Measurements from ENCODE around the gene KLHDC3. TPM values are rescaled to one million over a fixed set of nuclear protein-coding genes. Genes with fewer than 3 reads are reported as not detected.

KLHDC3 gene
- total RNA-seq, 4 donors from 2014 or later, result 49.3 to 86.1 (median 63.1) TPM

GRCh38 chr6:42974919-42975505 is 39.0 kb upstream of the KLHDC3 start:
- peaks cover 19% of the 10 kb centered on the region for H3K4me1 ChIP-seq
- 68% methylated on average over 5 of the region's 5 CpGs for WGBS
- TF ChIP-seq POLR2AphosphoS5 (IDR thresholded peaks at IDR 0.05), result no peak
- no peak for TF ChIP-seq EP300 (IDR thresholded peaks at IDR 0.05)
- no peak for TF ChIP-seq POLR2A (IDR thresholded peaks at IDR 0.05)
- no peak for TF ChIP-seq CTCF (IDR thresholded peaks at IDR 0.05)
- H3K36me3 ChIP-seq, result no peaks in the 10 kb centered on the region
- no peak overlapping the region for H3K27ac ChIP-seq
- no peaks in the 10 kb centered on the region for H3K27me3 ChIP-seq
- no peaks in the 10 kb centered on the region for H3K9me3 ChIP-seq
- H3K4me3 ChIP-seq, result no peak overlapping the region
- no peak for DNase-seq (ENCODE audit: low spot score in 2 of 2)

DNA sequence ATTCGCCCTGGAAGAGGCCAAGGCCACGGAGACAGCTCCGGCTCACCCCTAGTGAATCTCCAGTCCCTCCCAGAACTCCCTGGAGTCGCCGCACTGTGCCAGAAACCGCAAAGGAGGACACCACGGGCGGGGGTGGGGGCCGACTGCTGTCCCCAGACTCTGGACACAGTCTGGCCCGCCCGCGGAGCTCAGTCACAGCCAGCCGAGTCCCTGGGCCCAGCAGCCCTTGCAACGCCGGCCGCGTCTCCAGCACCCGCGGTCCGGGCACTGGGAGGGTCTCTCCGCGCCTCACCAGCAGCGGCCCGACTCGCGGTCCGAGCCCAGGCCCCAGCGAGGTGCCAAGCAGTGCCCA is 35.6 kb upstream of the KLHDC3 start:
- no peaks in the 10 kb centered on the region for H3K36me3 ChIP-seq
- H3K27ac ChIP-seq, result peak overlapping the region; percentile 87
- peaks cover 23% of the 10 kb centered on the region for H3K4me1 ChIP-seq
- no peaks in the 10 kb centered on the region for H3K27me3 ChIP-seq
- peak overlapping the region; percentile 72 for H3K4me3 ChIP-seq
- TF ChIP-seq POLR2A (IDR thresholded peaks at IDR 0.05), result no peak
- TF ChIP-seq POLR2AphosphoS5 (IDR thresholded peaks at IDR 0.05), result no peak
- no peak for TF ChIP-seq CTCF (IDR thresholded peaks at IDR 0.05)
- no peak for TF ChIP-seq EP300 (IDR thresholded peaks at IDR 0.05)
- no peaks in the 10 kb centered on the region for H3K9me3 ChIP-seq
- peak in 1 of 2 donors; percentile 73 for DNase-seq (ENCODE audit: low spot score in 2 of 2)
- WGBS, result 0% methylated on average over 4 of the region's 28 CpGs

- TF ChIP-seq CTCF (IDR thresholded peaks at IDR 0.05) (no peak), POLR2AphosphoS5 (IDR thresholded peaks at IDR 0.05) (peak in 2 of 3 donors; percentile 55 to 80), EP300 (IDR thresholded peaks at IDR 0.05) (no peak), POLR2A (IDR thresholded peaks at IDR 0.05) (peak in 1 of 2 donors; percentile 57)
- no peaks in the 10 kb centered on the region for H3K9me3 ChIP-seq
- H3K27me3 ChIP-seq, result no peaks in the 10 kb centered on the region
- H3K4me3 ChIP-seq, result peak within 1 kb of the TSS; percentile 72
- 2% methylated on average over 17 of the region's 59 CpGs for WGBS
- peak; percentile 95 to 97 for DNase-seq (ENCODE audit: low spot score in 2 of 2)
- H3K4me1 ChIP-seq, result peaks cover 29% of the 10 kb centered on the region
- peak within 1 kb of the TSS; percentile 87 for H3K27ac ChIP-seq
- H3K36me3 ChIP-seq, result no peaks in the 10 kb centered on the region
Observed at GRCh38 chr6:42978839-42979522, 35.1 kb upstream of the KLHDC3 start, which contains the start of gene PEX6. Gene PEX6, minus strand, starts transcription at chr6:42979181. Its CDS starts 31 bp downstream, at chr6:42979150.

DNA sequence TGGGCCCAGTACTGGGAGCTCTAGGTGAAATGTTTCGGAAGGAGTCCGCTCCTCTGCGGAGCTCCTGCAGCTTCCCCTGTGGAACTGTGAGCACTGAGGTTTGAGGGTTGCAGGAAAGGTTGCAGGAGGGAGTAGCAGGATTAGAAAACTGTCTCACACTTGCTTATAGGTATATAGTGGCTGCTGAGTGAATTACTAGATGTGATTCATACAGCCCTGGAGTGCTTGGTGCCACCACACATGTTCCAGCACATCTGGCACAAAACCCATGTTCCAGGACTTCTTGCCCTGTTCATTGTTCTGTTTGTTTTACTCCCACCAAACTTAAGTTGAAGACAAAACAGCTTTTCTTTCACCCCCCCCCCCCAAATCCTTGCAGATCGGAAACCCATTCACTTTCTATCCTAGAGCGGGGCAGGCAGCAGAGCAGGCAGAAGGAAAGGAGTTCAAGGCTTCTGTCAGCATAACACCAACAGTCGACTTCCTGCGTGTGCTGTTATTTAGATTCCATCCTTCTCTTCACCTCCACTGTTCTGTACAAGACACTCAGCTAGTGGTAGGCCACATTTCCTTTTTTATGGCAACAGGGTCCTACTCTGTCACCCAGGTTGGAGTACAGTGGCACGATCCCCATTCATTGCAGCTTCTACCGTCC is 34.4 kb upstream of the KLHDC3 start:
- H3K4me1 ChIP-seq, result peaks cover 29% of the 10 kb centered on the region
- WGBS, result 36% methylated on average over 9 of the region's 9 CpGs
- no peak for TF ChIP-seq POLR2AphosphoS5 (IDR thresholded peaks at IDR 0.05)
- TF ChIP-seq POLR2A (IDR thresholded peaks at IDR 0.05), result no peak
- TF ChIP-seq EP300 (IDR thresholded peaks at IDR 0.05), result no peak
- TF ChIP-seq CTCF (IDR thresholded peaks at IDR 0.05), result no peak
- H3K27me3 ChIP-seq, result no peaks in the 10 kb centered on the region
- no peak for DNase-seq (ENCODE audit: low spot score in 2 of 2)
- no peaks in the 10 kb centered on the region for H3K9me3 ChIP-seq
- H3K27ac ChIP-seq, result peak overlapping the region; percentile 87
- peak overlapping the region; percentile 72 for H3K4me3 ChIP-seq
- no peaks in the 10 kb centered on the region for H3K36me3 ChIP-seq

- no peak overlapping the region for H3K27ac ChIP-seq
- H3K9me3 ChIP-seq, result no peaks in the 10 kb centered on the region
- H3K27me3 ChIP-seq, result no peaks in the 10 kb centered on the region
- no peaks in the 10 kb centered on the region for H3K36me3 ChIP-seq
- no peak for DNase-seq (ENCODE audit: low spot score in 2 of 2)
- TF ChIP-seq EP300 (IDR thresholded peaks at IDR 0.05), result no peak
- no peak for TF ChIP-seq POLR2A (IDR thresholded peaks at IDR 0.05)
- TF ChIP-seq CTCF (IDR thresholded peaks at IDR 0.05), result no peak
- no peak for TF ChIP-seq POLR2AphosphoS5 (IDR thresholded peaks at IDR 0.05)
- 86% methylated on average over 5 of the region's 5 CpGs for WGBS
- H3K4me3 ChIP-seq, result no peak overlapping the region
- H3K4me1 ChIP-seq, result peaks cover 45% of the 10 kb centered on the region
Observed at GRCh38 chr6:42981836-42982235, 32.2 kb upstream of the KLHDC3 start.

Data from suprapubic skin (tissue), 4 donors.